HEK293 (cell line): ENCODE results near the gene NNT.

Source experiments
- CTCF ChIP-seq: fragments of 450-650 bp; formaldehyde crosslinking; IDR thresholded peaks from 2 replicates; pipeline ENCODE4 v1.5.1; 2016; ENCODE audit warnings: missing biosample characterization, missing genetic modification characterization
- ZNF174 ChIP-seq: fragments of 450-650 bp; formaldehyde crosslinking; IDR thresholded peaks from 2 replicates; pipeline ENCODE4 v1.5.0; 2017; ENCODE audit warnings: missing biosample characterization, mild to moderate bottlenecking, missing genetic modification characterization
- TF ChIP-seq, protein P1 (sequence below): fragments of 450-650 bp; formaldehyde crosslinking; IDR thresholded peaks from 2 replicates; pipeline ENCODE4 v1.5.1; 2016; ENCODE audit warnings: missing biosample characterization, missing genetic modification characterization

DNA sequence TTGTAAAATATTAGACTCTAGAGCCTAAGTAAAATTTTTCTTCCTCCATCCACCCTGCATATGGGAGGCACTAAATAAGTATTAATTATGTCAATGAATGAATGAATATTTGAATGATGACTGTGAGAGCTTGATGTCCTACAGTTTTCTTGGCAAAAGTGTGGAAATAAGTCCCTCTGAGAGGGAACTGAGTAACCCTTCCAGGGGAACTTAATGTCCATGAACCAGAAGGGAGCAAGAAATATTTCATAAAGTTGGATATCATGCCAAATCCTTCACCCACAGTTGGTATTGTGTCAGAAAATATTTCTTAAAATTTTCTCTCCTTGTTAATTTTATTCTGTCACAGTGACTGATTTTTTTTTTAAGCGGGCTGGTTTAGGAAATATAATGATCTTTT, 36.6 kb downstream of the NNT start:
- no peak for TF ChIP-seq CTCF
- no peak for TF ChIP-seq ZNF174
- TF ChIP-seq, protein P1, sequence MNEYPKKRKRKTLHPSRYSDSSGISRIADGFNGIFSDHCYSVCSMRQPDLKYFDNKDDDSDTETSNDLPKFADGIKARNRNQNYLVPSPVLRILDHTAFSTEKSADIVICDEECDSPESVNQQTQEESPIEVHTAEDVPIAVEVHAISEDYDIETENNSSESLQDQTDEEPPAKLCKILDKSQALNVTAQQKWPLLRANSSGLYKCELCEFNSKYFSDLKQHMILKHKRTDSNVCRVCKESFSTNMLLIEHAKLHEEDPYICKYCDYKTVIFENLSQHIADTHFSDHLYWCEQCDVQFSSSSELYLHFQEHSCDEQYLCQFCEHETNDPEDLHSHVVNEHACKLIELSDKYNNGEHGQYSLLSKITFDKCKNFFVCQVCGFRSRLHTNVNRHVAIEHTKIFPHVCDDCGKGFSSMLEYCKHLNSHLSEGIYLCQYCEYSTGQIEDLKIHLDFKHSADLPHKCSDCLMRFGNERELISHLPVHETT: no peak
